Endothelial cell (in vitro differentiated cells): ENCODE data around the gene RPA4. TPM values are rescaled to one million over a fixed set of nuclear protein-coding genes. Genes with fewer than 3 reads are reported as not detected.

Source experiments
- DNase-seq: peaks from one replicate; pipeline ENCODE4 v3.0.0; 2021; ENCODE audit warnings: low spot score
- H3K27ac Mint-ChIP-seq: one replicate; pipeline ENCODE4 v1.8.0; 2021; ENCODE audit warnings: mixed read lengths, inconsistent platforms; ENCODE audit not compliant: unreplicated experiment
- H3K27me3 Mint-ChIP-seq: one replicate; pipeline ENCODE4 v1.8.0; 2021; ENCODE audit warnings: mild to moderate bottlenecking, moderate library complexity, mixed read lengths, inconsistent platforms; ENCODE audit not compliant: unreplicated experiment
- H3K36me3 Mint-ChIP-seq: one replicate; pipeline ENCODE4 v1.8.0; 2021; ENCODE audit warnings: mild to moderate bottlenecking, low read depth, mixed read lengths, inconsistent platforms; ENCODE audit not compliant: unreplicated experiment
- H3K4me1 Mint-ChIP-seq: one replicate; pipeline ENCODE4 v1.8.0; 2021; ENCODE audit warnings: mild to moderate bottlenecking, mixed read lengths, inconsistent platforms; ENCODE audit not compliant: unreplicated experiment
- H3K4me3 Mint-ChIP-seq: one replicate; pipeline ENCODE4 v1.8.0; 2021; ENCODE audit warnings: mild to moderate bottlenecking, mixed read lengths, inconsistent platforms; ENCODE audit not compliant: unreplicated experiment
- H3K9me3 Mint-ChIP-seq: one replicate; pipeline ENCODE4 v1.8.0; 2021; ENCODE audit warnings: mixed read lengths, inconsistent platforms; ENCODE audit not compliant: unreplicated experiment
- total RNA-seq: library from RNA; stranded (reverse); fragmentation: NEBNext Ultra II Directional; extraction: Animal tissue kit (Norgen Biotek cat#: 25700); gene quantifications from one replicate; pipeline ENCODE4 v1.2.1, GENCODE V29; 2021; ENCODE audit not compliant: unreplicated experiment
- TF ChIP-seq, protein P1 (sequence below): fragments of 200-600 bp; sonication (generic); IDR thresholded peaks from one replicate; pipeline ENCODE4 v1.5.0; 2021; ENCODE audit warnings: antibody characterized with exemption; ENCODE audit not compliant: unreplicated experiment

RPA4 gene
- total RNA-seq, 1 donor from 2014 or later = 1.9 TPM

DNA sequence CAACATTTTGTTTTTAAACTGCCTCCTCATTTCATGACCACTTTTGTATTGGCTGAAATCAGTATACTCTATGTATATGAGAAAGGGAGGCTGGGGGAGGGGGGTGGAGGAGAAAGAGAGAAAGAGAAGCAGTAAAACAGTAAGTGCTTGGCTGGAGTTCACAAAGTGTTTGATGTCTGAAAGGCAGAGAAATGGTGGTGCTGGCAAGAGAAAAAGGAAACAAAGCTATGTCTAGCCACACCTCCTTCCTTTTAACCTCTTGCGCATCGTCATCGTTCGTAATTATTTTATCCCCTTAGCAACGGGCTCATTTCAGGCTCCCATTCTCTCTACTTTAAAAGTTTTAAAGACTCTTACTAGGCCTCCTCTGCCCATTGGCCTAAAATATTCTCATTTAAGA lies 25.6 kb downstream of the RPA4 start:
- TF ChIP-seq, protein P1, sequence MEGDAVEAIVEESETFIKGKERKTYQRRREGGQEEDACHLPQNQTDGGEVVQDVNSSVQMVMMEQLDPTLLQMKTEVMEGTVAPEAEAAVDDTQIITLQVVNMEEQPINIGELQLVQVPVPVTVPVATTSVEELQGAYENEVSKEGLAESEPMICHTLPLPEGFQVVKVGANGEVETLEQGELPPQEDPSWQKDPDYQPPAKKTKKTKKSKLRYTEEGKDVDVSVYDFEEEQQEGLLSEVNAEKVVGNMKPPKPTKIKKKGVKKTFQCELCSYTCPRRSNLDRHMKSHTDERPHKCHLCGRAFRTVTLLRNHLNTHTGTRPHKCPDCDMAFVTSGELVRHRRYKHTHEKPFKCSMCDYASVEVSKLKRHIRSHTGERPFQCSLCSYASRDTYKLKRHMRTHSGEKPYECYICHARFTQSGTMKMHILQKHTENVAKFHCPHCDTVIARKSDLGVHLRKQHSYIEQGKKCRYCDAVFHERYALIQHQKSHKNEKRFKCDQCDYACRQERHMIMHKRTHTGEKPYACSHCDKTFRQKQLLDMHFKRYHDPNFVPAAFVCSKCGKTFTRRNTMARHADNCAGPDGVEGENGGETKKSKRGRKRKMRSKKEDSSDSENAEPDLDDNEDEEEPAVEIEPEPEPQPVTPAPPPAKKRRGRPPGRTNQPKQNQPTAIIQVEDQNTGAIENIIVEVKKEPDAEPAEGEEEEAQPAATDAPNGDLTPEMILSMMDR = no peak
- no peaks in the 10 kb centered on the region for H3K27me3 Mint-ChIP-seq
- H3K9me3 Mint-ChIP-seq = no peaks in the 10 kb centered on the region
- H3K27ac Mint-ChIP-seq = no peak overlapping the region
- peaks cover 3% of the 10 kb centered on the region for H3K4me1 Mint-ChIP-seq
- H3K4me3 Mint-ChIP-seq = no peak overlapping the region
- no peaks in the 10 kb centered on the region for H3K36me3 Mint-ChIP-seq
- no peak for DNase-seq

DNA sequence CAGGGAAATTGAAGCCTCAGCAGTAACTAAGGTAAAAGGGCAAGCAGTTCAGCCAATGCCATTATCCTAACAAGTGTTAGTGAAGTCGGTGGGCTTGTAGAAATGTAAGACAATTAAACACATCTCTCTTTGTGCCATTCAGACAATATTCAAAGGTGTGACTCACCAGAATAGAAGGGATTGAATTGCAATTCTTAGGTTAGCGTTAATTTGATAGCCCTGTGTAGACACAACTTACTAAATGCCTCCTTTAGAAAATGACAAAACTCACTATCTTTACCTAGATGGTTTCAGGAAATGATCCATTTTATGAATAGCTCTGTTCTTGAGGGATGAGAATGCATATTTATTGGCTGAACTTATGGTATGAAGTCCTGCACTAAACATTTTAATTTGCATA lies 35.2 kb downstream of the RPA4 start:
- no peak for DNase-seq
- Mint-ChIP-seq H3K27ac (no peak overlapping the region), H3K36me3 (peaks cover 3% of the 10 kb centered on the region), H3K27me3 (peaks cover 1% of the 10 kb centered on the region), H3K4me1 (no peaks in the 10 kb centered on the region), H3K4me3 (no peak overlapping the region), H3K9me3 (no peaks in the 10 kb centered on the region)
- TF ChIP-seq, protein P1 = no peak

DNA sequence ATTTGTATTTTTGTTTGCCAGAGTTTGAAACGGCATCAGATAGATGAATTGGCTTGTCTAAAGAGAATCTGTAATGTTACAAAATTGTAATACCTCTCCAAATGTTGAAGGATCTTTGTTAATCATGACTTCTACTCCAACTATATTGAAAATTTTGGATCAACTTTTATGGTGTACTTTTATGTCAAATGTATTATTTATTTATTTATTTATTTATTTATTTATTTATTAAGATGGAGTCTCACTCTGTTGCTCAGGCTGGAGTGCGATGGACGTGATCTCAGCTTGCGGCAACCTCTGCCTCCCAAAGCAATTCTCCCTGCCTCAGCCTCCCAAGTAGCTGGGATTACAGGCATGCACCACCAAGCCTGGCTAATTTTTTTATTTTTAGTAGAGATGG lies 36.0 kb downstream of the RPA4 start:
- Mint-ChIP-seq H3K4me3 (no peak overlapping the region), H3K36me3 (peaks cover 3% of the 10 kb centered on the region), H3K27me3 (peaks cover 1% of the 10 kb centered on the region), H3K4me1 (peaks cover 3% of the 10 kb centered on the region), H3K9me3 (no peaks in the 10 kb centered on the region), H3K27ac (no peak overlapping the region)
- no peak for DNase-seq
- TF ChIP-seq, protein P1 = no peak

DNA sequence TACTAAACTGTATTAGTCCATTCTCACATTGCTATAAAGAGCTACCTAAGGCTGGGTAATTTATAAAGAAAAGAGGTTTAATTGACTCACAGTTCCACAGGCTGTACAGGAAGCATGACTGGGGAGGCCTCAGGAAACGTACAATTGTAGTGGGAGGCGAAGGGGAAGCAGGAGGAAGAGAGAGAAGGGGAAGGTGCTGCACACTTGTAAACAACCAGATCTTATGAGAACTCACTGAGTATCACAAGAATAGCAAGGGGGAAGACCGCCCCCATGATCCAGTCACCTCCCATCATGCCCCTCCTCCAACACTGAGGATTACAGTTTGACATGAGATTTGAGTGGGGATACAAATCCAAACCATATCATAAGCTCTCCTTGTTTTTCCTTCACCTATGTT lies 40.9 kb downstream of the RPA4 start:
- peak overlapping the region; percentile 78 for H3K27ac Mint-ChIP-seq
- H3K27me3 Mint-ChIP-seq = peaks cover 1% of the 10 kb centered on the region
- no peaks in the 10 kb centered on the region for H3K9me3 Mint-ChIP-seq
- H3K4me1 Mint-ChIP-seq = peaks cover 14% of the 10 kb centered on the region
- no peak for DNase-seq
- peaks cover 12% of the 10 kb centered on the region for H3K36me3 Mint-ChIP-seq
- H3K4me3 Mint-ChIP-seq = peak overlapping the region; percentile 53
- TF ChIP-seq, protein P1 = no peak

DNA sequence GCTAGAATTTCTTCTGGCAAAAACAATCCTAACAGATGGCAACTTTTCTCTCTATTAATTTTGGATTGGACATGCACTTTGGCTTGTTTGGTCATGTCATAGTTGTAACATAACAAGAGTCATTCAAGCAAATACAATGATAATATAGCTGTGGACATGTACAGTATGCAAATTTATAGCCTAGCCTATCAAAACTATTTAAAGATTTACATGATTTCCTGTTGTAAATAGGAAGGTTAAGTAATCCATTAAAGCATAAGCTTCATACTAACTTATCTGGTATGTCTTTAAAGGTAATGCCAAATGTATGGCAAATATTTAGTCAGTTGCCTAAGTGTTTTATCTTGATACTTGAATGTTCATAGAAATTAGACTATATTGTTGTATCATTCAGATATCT lies 45.3 kb downstream of the RPA4 start:
- H3K36me3 Mint-ChIP-seq = peaks cover 8% of the 10 kb centered on the region
- H3K27me3 Mint-ChIP-seq = no peaks in the 10 kb centered on the region
- H3K4me1 Mint-ChIP-seq = peaks cover 14% of the 10 kb centered on the region
- no peak overlapping the region for H3K27ac Mint-ChIP-seq
- H3K4me3 Mint-ChIP-seq = no peak overlapping the region
- H3K9me3 Mint-ChIP-seq = no peaks in the 10 kb centered on the region
- TF ChIP-seq, protein P1 = no peak
- DNase-seq = no peak

Other genes with a start within 250 kb of the RPA4 start
- 45.3 TPM for gene DIAPH2, start 199.1 kb upstream of the RPA4 start, total RNA-seq